Bronchial epithelial cell (primary cell): ENCODE data around the gene EIPR1. TPM values are rescaled to one million over a fixed set of nuclear protein-coding genes. Genes with fewer than 3 reads are reported as not detected.
"Not testable (repeated sequence)": the region's sequence is repeated elsewhere in the genome, so short reads cannot be mapped to it uniquely, and the experiment has no call there.

Experiments used
- DNase-seq: peaks from one replicate; pipeline ENCODE4 v3.0.0-alpha.2; 2010; ENCODE audit warnings: low read depth
- FAIRE-seq: peaks from 2 replicates; lab custom pipeline; 2011; peaks lifted over from hg19 to GRCh38; lab: Jason Lieb, UNC
- H3K27me3 ChIP-seq: 2 replicates; pipeline ENCODE4 v1.5.1; 2011; ENCODE audit warnings: low read length; ENCODE audit not compliant: control insufficient read depth, insufficient read depth
- H3K36me3 ChIP-seq: 2 replicates; pipeline ENCODE4 v1.5.1; 2011; ENCODE audit warnings: low read length; ENCODE audit not compliant: control insufficient read depth, insufficient read depth
- H3K4me3 ChIP-seq: 2 replicates; pipeline ENCODE4 v1.5.1; 2011; ENCODE audit warnings: mild to moderate bottlenecking, low read depth, low read length, control low read depth
- CTCF ChIP-seq: IDR thresholded peaks from 2 replicates; pipeline ENCODE4 v1.5.1; 2011; ENCODE audit warnings: mild to moderate bottlenecking, moderate library complexity, low read length, control low read depth, inconsistent platforms; ENCODE audit not compliant: insufficient read depth, severe bottlenecking
- total RNA-seq: library from RNA; depleted of rRNA; stranded (reverse); fragments of >200 nt; gene quantifications from 2 replicates; pipeline ENCODE4 v1.2.1, GENCODE V29; 2014

EIPR1 gene
- total RNA-seq, 1 donor from 2014 or later: 44.5 TPM

GRCh38 chr2:3379339-3379646, 1.7 kb upstream of the EIPR1 start:
- peaks cover 2% of the 10 kb centered on the region for H3K36me3 ChIP-seq
- peak overlapping the region; percentile 80 for H3K4me3 ChIP-seq
- no peak for TF ChIP-seq CTCF
- no peaks in the 10 kb centered on the region for H3K27me3 ChIP-seq
- FAIRE-seq (no peak), DNase-seq (no peak)

- Histone ChIP-seq H3K4me3 (peak overlapping the region; percentile 100), H3K27me3 (no peaks in the 10 kb centered on the region), H3K36me3 (peaks cover 2% of the 10 kb centered on the region)
- FAIRE-seq: no peak
- DNase-seq: peak; percentile 34
- TF ChIP-seq CTCF: no peak
Observed at GRCh38 chr2:3377279-3377611, 373 bp downstream of the EIPR1 start.

GRCh38 chr2:3376821-3377220, 797 bp downstream of the EIPR1 start:
- Histone ChIP-seq H3K27me3 (no peaks in the 10 kb centered on the region), H3K36me3 (peaks cover 2% of the 10 kb centered on the region), H3K4me3 (peak overlapping the region; percentile 100)
- FAIRE-seq: no peak
- no peak for DNase-seq
- no peak for TF ChIP-seq CTCF

- DNase-seq, FAIRE-seq, H3K4me3 ChIP-seq, H3K36me3 ChIP-seq, H3K27me3 ChIP-seq: not testable (repeated sequence)
Observed at GRCh38 chr2:3369340-3370181, 8.1 kb downstream of the EIPR1 start.

GRCh38 chr2:3368261-3368722, 9.3 kb downstream of the EIPR1 start:
- TF ChIP-seq CTCF: no peak
- FAIRE-seq: no peak
- no peak for DNase-seq
- H3K4me3 ChIP-seq: no peak overlapping the region
- H3K36me3 ChIP-seq: no peaks in the 10 kb centered on the region
- H3K27me3 ChIP-seq: no peaks in the 10 kb centered on the region

GRCh38 chr2:3365219-3365618, 12.4 kb downstream of the EIPR1 start:
- no peak for TF ChIP-seq CTCF
- Histone ChIP-seq H3K4me3 (no peak overlapping the region), H3K36me3 (no peaks in the 10 kb centered on the region), H3K27me3 (no peaks in the 10 kb centered on the region)
- DNase-seq (no peak), FAIRE-seq (no peak)
